ENCODE measurements around the gene GMNC.
"Not testable (repeated sequence)": the region's sequence is repeated elsewhere in the genome, so short reads cannot be mapped to it uniquely, and the experiment has no call there.

Gene GMNC

GRCh38 chr3:190862209-190863118 lies at the start of gene GMNC:
Gene GMNC, minus strand, starts transcription at chr3:190862694. Its CDS starts 79 bp downstream, at chr3:190862615.
- H3K4me3 Mint-ChIP-seq = peak within 1 kb of the TSS; percentile 58
- H3K27me3 Mint-ChIP-seq (ENCODE audit: low read depth) = peaks cover 52% of the 10 kb centered on the region
- no peaks in the 10 kb centered on the region for H3K36me3 Mint-ChIP-seq (ENCODE audit: low read depth)
- H3K4me1 Mint-ChIP-seq (ENCODE audit: low read depth) = peaks cover 3% of the 10 kb centered on the region
- no peaks in the 10 kb centered on the region for H3K9me3 Mint-ChIP-seq
- H3K27ac Mint-ChIP-seq = no peak within 1 kb of the TSS

- no peaks in the 10 kb centered on the region for H3K4me1 Mint-ChIP-seq (ENCODE audit: low read depth)
- no peaks in the 10 kb centered on the region for H3K27me3 Mint-ChIP-seq (ENCODE audit: low read depth)
- no peak overlapping the region for H3K4me3 Mint-ChIP-seq
- no peaks in the 10 kb centered on the region for H3K9me3 Mint-ChIP-seq
- H3K36me3 Mint-ChIP-seq (ENCODE audit: low read depth) = no peaks in the 10 kb centered on the region
- H3K27ac Mint-ChIP-seq = no peak overlapping the region
These were observed 48.9 kb upstream of the GMNC start for GRCh38 chr3:190911382-190911781.

GRCh38 chr3:190909908-190910307 lies 47.4 kb upstream of the GMNC start:
- H3K36me3 Mint-ChIP-seq (ENCODE audit: low read depth) = no peaks in the 10 kb centered on the region
- H3K27ac Mint-ChIP-seq = no peak overlapping the region
- no peaks in the 10 kb centered on the region for H3K9me3 Mint-ChIP-seq
- no peak overlapping the region for H3K4me3 Mint-ChIP-seq
- H3K4me1 Mint-ChIP-seq (ENCODE audit: low read depth) = no peaks in the 10 kb centered on the region
- no peaks in the 10 kb centered on the region for H3K27me3 Mint-ChIP-seq (ENCODE audit: low read depth)

GRCh38 chr3:190903156-190903555 lies 40.7 kb upstream of the GMNC start:
- no peak overlapping the region for H3K4me3 Mint-ChIP-seq
- H3K9me3 Mint-ChIP-seq = peaks cover 4% of the 10 kb centered on the region
- no peaks in the 10 kb centered on the region for H3K4me1 Mint-ChIP-seq (ENCODE audit: low read depth)
- no peaks in the 10 kb centered on the region for H3K27me3 Mint-ChIP-seq (ENCODE audit: low read depth)
- no peaks in the 10 kb centered on the region for H3K36me3 Mint-ChIP-seq (ENCODE audit: low read depth)
- no peak overlapping the region for H3K27ac Mint-ChIP-seq

GRCh38 chr3:190902292-190902691 lies 39.8 kb upstream of the GMNC start:
- Mint-ChIP-seq H3K27me3 (ENCODE audit: low read depth) (no peaks in the 10 kb centered on the region), H3K4me1 (ENCODE audit: low read depth) (no peaks in the 10 kb centered on the region), H3K27ac (no peak overlapping the region), H3K9me3 (peaks cover 4% of the 10 kb centered on the region), H3K4me3 (no peak overlapping the region), H3K36me3 (ENCODE audit: low read depth) (no peaks in the 10 kb centered on the region)

- no peaks in the 10 kb centered on the region for H3K4me1 Mint-ChIP-seq (ENCODE audit: low read depth)
- H3K4me3 Mint-ChIP-seq = no peak overlapping the region
- no peaks in the 10 kb centered on the region for H3K36me3 Mint-ChIP-seq (ENCODE audit: low read depth)
- no peak overlapping the region for H3K27ac Mint-ChIP-seq
- H3K27me3 Mint-ChIP-seq (ENCODE audit: low read depth) = no peaks in the 10 kb centered on the region
- H3K9me3 Mint-ChIP-seq = no peaks in the 10 kb centered on the region
These were observed 30.0 kb upstream of the GMNC start for GRCh38 chr3:190892395-190892902.

GRCh38 chr3:190886945-190887344 lies 24.5 kb upstream of the GMNC start:
- Mint-ChIP-seq H3K4me3 (no peak overlapping the region), H3K9me3 (no peaks in the 10 kb centered on the region)

GRCh38 chr3:190883973-190884832 lies 21.7 kb upstream of the GMNC start:
- no peaks in the 10 kb centered on the region for H3K36me3 Mint-ChIP-seq (ENCODE audit: low read depth)
- no peak overlapping the region for H3K27ac Mint-ChIP-seq
- H3K27me3 Mint-ChIP-seq (ENCODE audit: low read depth) = no peaks in the 10 kb centered on the region
- H3K4me3 Mint-ChIP-seq = no peak overlapping the region
- no peaks in the 10 kb centered on the region for H3K4me1 Mint-ChIP-seq (ENCODE audit: low read depth)
- H3K9me3 Mint-ChIP-seq = no peaks in the 10 kb centered on the region

More at GRCh38 chr3:190886945-190887344, 24.5 kb upstream of the GMNC start:
- H3K27me3 Mint-ChIP-seq (ENCODE audit: low read depth) = no peaks in the 10 kb centered on the region
- H3K4me1 Mint-ChIP-seq (ENCODE audit: low read depth) = no peaks in the 10 kb centered on the region
- H3K36me3 Mint-ChIP-seq (ENCODE audit: low read depth) = no peaks in the 10 kb centered on the region
- H3K27ac Mint-ChIP-seq = no peak overlapping the region

GRCh38 chr3:190883141-190883540 lies 20.6 kb upstream of the GMNC start:
- Mint-ChIP-seq H3K36me3 (ENCODE audit: low read depth) (no peaks in the 10 kb centered on the region), H3K27ac (no peak overlapping the region), H3K9me3 (no peaks in the 10 kb centered on the region), H3K4me1 (ENCODE audit: low read depth) (no peaks in the 10 kb centered on the region), H3K4me3 (no peak overlapping the region), H3K27me3 (ENCODE audit: low read depth) (no peaks in the 10 kb centered on the region)

GRCh38 chr3:190877925-190878324 lies 15.4 kb upstream of the GMNC start:
- no peaks in the 10 kb centered on the region for H3K9me3 Mint-ChIP-seq
- H3K27me3 Mint-ChIP-seq (ENCODE audit: low read depth) = no peaks in the 10 kb centered on the region
- no peak overlapping the region for H3K4me3 Mint-ChIP-seq
- no peak overlapping the region for H3K27ac Mint-ChIP-seq
- no peaks in the 10 kb centered on the region for H3K4me1 Mint-ChIP-seq (ENCODE audit: low read depth)
- H3K36me3 Mint-ChIP-seq (ENCODE audit: low read depth) = no peaks in the 10 kb centered on the region

GRCh38 chr3:190876433-190876832 lies 13.9 kb upstream of the GMNC start:
- H3K4me1 Mint-ChIP-seq (ENCODE audit: low read depth); H3K36me3 Mint-ChIP-seq (ENCODE audit: low read depth); H3K9me3 Mint-ChIP-seq; H3K27me3 Mint-ChIP-seq (ENCODE audit: low read depth); H3K27ac Mint-ChIP-seq; H3K4me3 Mint-ChIP-seq: not testable (repeated sequence)

GRCh38 chr3:190875061-190875460 lies 12.6 kb upstream of the GMNC start:
- not testable (repeated sequence) for H3K4me3 Mint-ChIP-seq; H3K27ac Mint-ChIP-seq; H3K36me3 Mint-ChIP-seq (ENCODE audit: low read depth); H3K9me3 Mint-ChIP-seq; H3K4me1 Mint-ChIP-seq (ENCODE audit: low read depth); H3K27me3 Mint-ChIP-seq (ENCODE audit: low read depth)

GRCh38 chr3:190870127-190870526 lies 7.6 kb upstream of the GMNC start:
- H3K27me3 Mint-ChIP-seq (ENCODE audit: low read depth) = peaks cover 3% of the 10 kb centered on the region
- no peaks in the 10 kb centered on the region for H3K4me1 Mint-ChIP-seq (ENCODE audit: low read depth)
- H3K36me3 Mint-ChIP-seq (ENCODE audit: low read depth) = no peaks in the 10 kb centered on the region
- no peak overlapping the region for H3K4me3 Mint-ChIP-seq
- H3K9me3 Mint-ChIP-seq = no peaks in the 10 kb centered on the region
- H3K27ac Mint-ChIP-seq = no peak overlapping the region

GRCh38 chr3:190867071-190867470 lies 4.6 kb upstream of the GMNC start:
- H3K4me1 Mint-ChIP-seq (ENCODE audit: low read depth) = peaks cover 2% of the 10 kb centered on the region
- no peaks in the 10 kb centered on the region for H3K36me3 Mint-ChIP-seq (ENCODE audit: low read depth)
- H3K27ac Mint-ChIP-seq = no peak overlapping the region
- no peak overlapping the region for H3K4me3 Mint-ChIP-seq
- peaks cover 26% of the 10 kb centered on the region for H3K27me3 Mint-ChIP-seq (ENCODE audit: low read depth)
- no peaks in the 10 kb centered on the region for H3K9me3 Mint-ChIP-seq

- Mint-ChIP-seq H3K27ac (no peak overlapping the region), H3K9me3 (no peaks in the 10 kb centered on the region), H3K36me3 (ENCODE audit: low read depth) (no peaks in the 10 kb centered on the region), H3K4me3 (no peak overlapping the region), H3K4me1 (ENCODE audit: low read depth) (peaks cover 3% of the 10 kb centered on the region), H3K27me3 (ENCODE audit: low read depth) (peaks cover 39% of the 10 kb centered on the region)
These were observed 3.3 kb upstream of the GMNC start for GRCh38 chr3:190865828-190866227.

Measured in T-helper 1 cell treated with Interleukin-12 subunit alpha and Interleukin-12 subunit beta and Interleukin-4 antibody, amounts not matched to agents 30 μg/mL and 1 μg/mL, for 36 hours (primary cell).